Adrenal gland (tissue), 5 donors: ENCODE measurements around the gene S100A6.

ENCODE experiments used
- CTCF ChIP-seq, 6 experiments: fragments of 450-650 bp in 4 of 6; fragments of 200-600 bp in 2 of 6; sonication (generic) in 1 of 6; IDR thresholded peaks; 1 replicate in 5 of 6; 2 replicates in 1 of 6; pipeline versions ENCODE4 v1.5.1 to v1.8.0; 2016 to 2021; ENCODE audit warnings: antibody characterized with exemption in 6 of 6, mild to moderate bottlenecking in 2 of 6, moderate library complexity in 1 of 6
- POLR2A ChIP-seq, 2 donors: fragments of 450-650 bp; IDR thresholded peaks; one replicate each; pipeline ENCODE4 v1.6.1; 2017; ENCODE audit warnings: antibody characterized with exemption in 2 of 2, mild to moderate bottlenecking in 2 of 2, moderate library complexity in 1 of 2
- donor health status: DM: no; HTN: no; CAD: no.

GRCh38 chr1:153560771-153561465, 25.1 kb upstream of the S100A6 start:
- TF ChIP-seq CTCF (IDR thresholded peaks at IDR 0.05) (no peak), POLR2A (IDR thresholded peaks at IDR 0.05) (no peak)
